ENCODE data around the gene CSTF3. TPM values are rescaled to one million over a fixed set of nuclear protein-coding genes. Genes with fewer than 3 reads are reported as not detected.

The CSTF3 gene
- total RNA-seq, 1 donor from 2014 or later, result 17.7 TPM

- no peak for DNase-seq
These were observed 121.0 kb downstream of the CSTF3 start for GRCh38 chr11:33040033-33040861.

DNA sequence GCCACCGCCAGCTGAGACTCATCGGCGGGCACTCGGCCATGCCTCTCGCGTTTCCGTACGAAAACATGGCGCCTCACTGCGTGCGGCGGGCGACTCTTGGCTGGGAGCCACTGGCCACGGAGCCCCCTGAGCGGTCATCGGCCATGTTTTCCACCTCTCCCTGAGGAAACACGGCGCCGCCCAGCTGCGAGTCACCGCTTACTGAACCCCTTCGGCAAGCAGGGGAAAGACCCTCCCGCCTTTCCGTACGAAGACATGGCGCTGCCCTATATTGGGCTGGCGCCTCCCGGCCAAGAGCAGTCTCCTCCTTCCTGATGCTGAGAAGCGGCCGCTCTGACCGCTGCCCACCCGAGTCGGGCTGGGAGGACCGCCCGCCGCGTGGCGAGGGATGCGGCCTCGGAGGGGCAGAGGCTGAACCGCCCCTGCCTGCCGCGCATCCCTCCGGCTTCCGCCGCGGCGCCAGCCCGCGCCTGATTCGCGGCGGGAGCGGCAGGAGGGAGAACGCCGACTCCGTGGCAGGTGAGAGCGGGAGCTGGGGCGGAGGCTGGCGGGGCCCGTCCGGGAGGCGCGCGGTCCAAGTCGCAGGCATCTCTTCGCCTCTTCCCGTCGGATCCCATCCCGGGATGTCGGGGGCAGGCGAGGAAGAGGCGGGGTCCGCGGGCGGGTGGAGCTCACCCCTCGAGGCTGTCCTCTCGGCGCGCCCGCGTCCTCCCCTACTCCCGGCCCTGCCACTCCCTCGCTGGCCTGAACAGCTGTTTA is 121.8 kb downstream of the CSTF3 start, which contains the start of gene TCP11L1:
Gene TCP11L1, plus strand, starts transcription at position 299 of the 759 bp plus-strand sequence. CDS start 4,202 bp downstream, outside the sequence.
- DNase-seq, result peak; percentile 96

DNA sequence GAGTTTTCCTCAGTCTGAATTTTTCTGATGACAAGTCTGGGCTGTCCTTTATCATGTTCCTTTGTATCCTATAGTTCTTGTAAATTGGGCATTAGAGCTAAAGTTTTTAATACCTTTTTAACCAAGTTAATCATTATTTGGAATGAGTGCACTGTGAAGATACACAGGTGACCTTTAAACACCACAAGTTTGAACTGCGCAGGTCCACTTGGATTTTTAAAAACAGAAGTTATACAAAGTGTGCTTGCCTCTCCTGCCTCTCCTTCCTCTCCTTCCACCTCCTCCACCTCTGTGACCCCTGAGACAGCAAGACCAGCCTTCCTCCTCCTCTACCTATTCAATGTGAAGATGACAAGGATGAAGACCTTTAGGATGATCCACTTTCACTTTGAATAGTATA is 126.3 kb downstream of the CSTF3 start:
- DNase-seq, result no peak

Other genes with a start within 250 kb of the CSTF3 start
- gene DEPDC7, start 145.6 kb downstream of the CSTF3 start, total RNA-seq, result 0.17 and 0.37 TPM in 2 replicates
- gene TCP11L1, start 121.9 kb downstream of the CSTF3 start, total RNA-seq, result 16.5 and 19.1 TPM in 2 replicates
- gene HIPK3, start 95.9 kb upstream of the CSTF3 start, total RNA-seq, result 85.6 and 138 TPM in 2 replicates
- 4.4 and 4.8 TPM in 2 replicates for gene KIAA1549L, start 214.6 kb upstream of the CSTF3 start, total RNA-seq

Measured in dermis blood vessel endothelial cell (primary cell).